ENCODE data around the gene CDR2.

DNA sequence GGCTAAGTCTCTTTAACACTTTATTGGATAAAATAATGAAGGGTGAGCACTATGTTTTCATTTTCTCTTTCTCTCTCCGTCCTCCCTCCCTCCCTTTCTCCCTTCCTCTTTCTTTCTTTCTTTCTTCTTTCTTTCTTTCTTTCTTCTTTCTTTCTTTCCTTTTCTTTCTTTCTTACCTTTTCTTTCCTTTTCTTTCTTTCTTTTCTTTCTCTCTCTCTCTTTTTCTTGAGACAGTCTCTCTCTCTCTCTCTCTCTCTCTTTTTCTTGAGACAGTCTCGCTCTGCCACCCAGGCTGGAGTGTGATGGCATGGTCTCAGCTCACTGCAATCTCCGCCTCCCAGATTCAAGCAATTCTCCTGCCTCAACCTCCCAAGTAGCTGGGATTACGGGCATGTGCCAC lies 21.5 kb upstream of the CDR2 start:
- TF ChIP-seq, protein P1, sequence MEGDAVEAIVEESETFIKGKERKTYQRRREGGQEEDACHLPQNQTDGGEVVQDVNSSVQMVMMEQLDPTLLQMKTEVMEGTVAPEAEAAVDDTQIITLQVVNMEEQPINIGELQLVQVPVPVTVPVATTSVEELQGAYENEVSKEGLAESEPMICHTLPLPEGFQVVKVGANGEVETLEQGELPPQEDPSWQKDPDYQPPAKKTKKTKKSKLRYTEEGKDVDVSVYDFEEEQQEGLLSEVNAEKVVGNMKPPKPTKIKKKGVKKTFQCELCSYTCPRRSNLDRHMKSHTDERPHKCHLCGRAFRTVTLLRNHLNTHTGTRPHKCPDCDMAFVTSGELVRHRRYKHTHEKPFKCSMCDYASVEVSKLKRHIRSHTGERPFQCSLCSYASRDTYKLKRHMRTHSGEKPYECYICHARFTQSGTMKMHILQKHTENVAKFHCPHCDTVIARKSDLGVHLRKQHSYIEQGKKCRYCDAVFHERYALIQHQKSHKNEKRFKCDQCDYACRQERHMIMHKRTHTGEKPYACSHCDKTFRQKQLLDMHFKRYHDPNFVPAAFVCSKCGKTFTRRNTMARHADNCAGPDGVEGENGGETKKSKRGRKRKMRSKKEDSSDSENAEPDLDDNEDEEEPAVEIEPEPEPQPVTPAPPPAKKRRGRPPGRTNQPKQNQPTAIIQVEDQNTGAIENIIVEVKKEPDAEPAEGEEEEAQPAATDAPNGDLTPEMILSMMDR (IDR thresholded peaks at IDR 0.05) = no peak
- no peak for TF ChIP-seq EZH2 (IDR thresholded peaks at IDR 0.05)

Data from neural progenitor cell (in vitro differentiated cells).